HG03558 (cell line): ENCODE results near the gene GARIN5B.
"Not testable (repeated sequence)": the region's sequence is repeated elsewhere in the genome, so short reads cannot be mapped to it uniquely, and the experiment has no call there.

ENCODE experiments used
- ATAC-seq: cut with Tn5 transposase; IDR thresholded peaks from one replicate; pipeline ENCODE4 v1.9.1; 2021; ENCODE audit warnings: moderate number of reproducible peaks; ENCODE audit not compliant: unreplicated experiment; ENCODE audit errors: extremely low read depth

Gene GARIN5B

GRCh38 chr19:55329791-55330190 lies 33.3 kb downstream of the GARIN5B start:
- not testable (repeated sequence) for ATAC-seq

GRCh38 chr19:55328774-55329318 lies 34.2 kb downstream of the GARIN5B start:
- ATAC-seq, result not testable (repeated sequence)

GRCh38 chr19:55325172-55325571 lies 37.9 kb downstream of the GARIN5B start, which contains the start of gene TMEM150B:
TSS of gene TMEM150B (minus strand) at chr19:55325341. CDS start at chr19:55321036, 4,305 bp downstream.
- no peak for ATAC-seq

GRCh38 chr19:55324662-55325061 lies 38.4 kb downstream of the GARIN5B start:
- ATAC-seq, result no peak

GRCh38 chr19:55322204-55322885 lies 40.7 kb downstream of the GARIN5B start:
- no peak for ATAC-seq

- no peak for ATAC-seq
Measured at GRCh38 chr19:55321466-55322137, 41.5 kb downstream of the GARIN5B start.

GRCh38 chr19:55320844-55321419 lies 42.1 kb downstream of the GARIN5B start:
- ATAC-seq, result no peak

GRCh38 chr19:55319785-55320184 lies 43.3 kb downstream of the GARIN5B start:
- no peak for ATAC-seq

- ATAC-seq, result no peak
Measured at GRCh38 chr19:55316646-55317045, 46.4 kb downstream of the GARIN5B start.

GRCh38 chr19:55315956-55316525 lies 47.0 kb downstream of the GARIN5B start:
- no peak for ATAC-seq

- no peak for ATAC-seq
Measured at GRCh38 chr19:55314396-55314795, 48.7 kb downstream of the GARIN5B start.

- no peak for ATAC-seq
Measured at GRCh38 chr19:55312621-55313512, 50.2 kb downstream of the GARIN5B start.

- no peak for ATAC-seq
Measured at GRCh38 chr19:55311797-55312196, 51.3 kb downstream of the GARIN5B start.

- no peak for ATAC-seq
Measured at GRCh38 chr19:55311397-55311796, 51.7 kb downstream of the GARIN5B start.

GRCh38 chr19:55310498-55310897 lies 52.6 kb downstream of the GARIN5B start:
- no peak for ATAC-seq

GRCh38 chr19:55309448-55309847 lies 53.6 kb downstream of the GARIN5B start:
- no peak for ATAC-seq

GRCh38 chr19:55308281-55308680 lies 54.8 kb downstream of the GARIN5B start:
- no peak for ATAC-seq

- ATAC-seq, result no peak
Measured at GRCh38 chr19:55306712-55307111, 56.3 kb downstream of the GARIN5B start.

- no peak for ATAC-seq
Measured at GRCh38 chr19:55305983-55306562, 57.0 kb downstream of the GARIN5B start.
